ENCODE results near the gene BGLAP.

GRCh38 chr1:156211243-156211642, 30.7 kb upstream of the BGLAP start:
- TF ChIP-seq SIN3A (IDR thresholded peaks at IDR 0.05; ENCODE audit: borderline replicate concordance, insufficient read depth, low read depth, low read length), result no peak
- TF ChIP-seq CTCF (IDR thresholded peaks at IDR 0.05), result no peak
- no peak for TF ChIP-seq POLR2AphosphoS5 (IDR thresholded peaks at IDR 0.05; ENCODE audit: low read depth, low read length)

Data from Panc1 (cell line).